ENCODE measurements around the gene TAB2. TPM values are rescaled to one million over a fixed set of nuclear protein-coding genes. Genes with fewer than 3 reads are reported as not detected.

The TAB2 gene
- total and polyA plus RNA-seq, 2 of the 8 experiments (the other 6 are each of a cell fraction or from before 2014, with no cell fraction given) = 40.4 to 63.0 TPM

DNA sequence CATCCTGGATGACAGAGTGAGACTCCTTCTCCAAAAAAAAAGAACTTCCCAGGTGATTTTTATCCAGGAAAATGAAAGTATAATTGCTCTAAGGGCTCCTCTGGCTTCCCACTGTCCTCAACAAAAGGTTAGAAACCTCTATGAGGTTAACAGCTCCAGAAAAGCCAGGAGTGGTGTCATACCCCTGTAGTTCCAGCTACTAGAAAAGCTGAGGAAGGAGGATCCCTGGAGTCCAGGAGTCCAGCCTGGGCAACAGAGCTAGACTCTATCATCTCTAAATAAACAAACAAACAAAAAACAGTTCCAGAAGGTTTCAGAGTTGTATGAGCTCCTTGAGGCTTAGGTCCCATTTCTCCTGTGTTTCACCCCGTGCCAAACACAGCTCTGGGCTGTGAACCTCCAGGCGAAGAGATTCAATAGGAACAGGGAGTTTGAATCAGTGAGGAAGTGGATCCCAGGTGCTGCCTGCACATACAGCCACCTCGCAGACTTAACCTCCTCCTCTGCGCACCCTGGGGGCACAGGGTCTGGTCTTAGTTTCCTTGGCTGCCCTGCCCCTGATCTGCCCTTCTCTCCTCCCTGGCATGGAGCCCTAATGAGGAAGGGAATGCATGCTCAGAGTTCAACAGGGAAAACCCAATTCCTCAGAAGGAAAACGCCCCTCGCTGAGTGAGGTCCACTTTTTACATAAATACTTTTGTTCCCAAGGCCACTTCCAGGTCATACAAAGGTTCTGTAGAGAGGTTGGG lies 136.3 kb downstream of the TAB2 start:
- FAIRE-seq = no peak
- no peak overlapping the region for H2AFZ ChIP-seq (ENCODE audit: low read length)
- TF ChIP-seq POLR2AphosphoS5 (IDR thresholded peaks at IDR 0.05; ENCODE audit: low read depth, low read length) (no peak), RNF2 (IDR thresholded peaks at IDR 0.05; ENCODE audit: borderline replicate concordance, low read depth, low read length, missing control alignments, poor library complexity, severe bottlenecking) (no peak), FOSL1 (IDR thresholded peaks at IDR 0.05; ENCODE audit: insufficient read depth, low read depth, low read length) (no peak), SP4 (IDR thresholded peaks at IDR 0.05; ENCODE audit: low read length) (no peak), TAF7 (optimal IDR thresholded peaks at IDR 0.05; ENCODE audit: borderline replicate concordance, low read depth, low read length) (no peak), ATF3 (IDR thresholded peaks at IDR 0.05; ENCODE audit: insufficient read depth, low read depth, low read length) (no peak), CBX5 (IDR thresholded peaks at IDR 0.05; ENCODE audit: low read depth, low read length) (no peak), CHD2 (IDR thresholded peaks at IDR 0.05; ENCODE audit: low read length) (no peak), CEBPB (IDR thresholded peaks at IDR 0.05; ENCODE audit: low read depth, low read length) (no peak), NANOG (IDR thresholded peaks at IDR 0.05; ENCODE audit: insufficient read depth, low read depth, low read length, poor library complexity, severe bottlenecking) (no peak), HDAC2 (IDR thresholded peaks at IDR 0.05; ENCODE audit: borderline replicate concordance in 1 of 2, low read depth in 2 of 2, low read length in 2 of 2) (no peak)

More for the DNA sequence above, 136.3 kb downstream of the TAB2 start:
- no peak overlapping the region for H2AK5ac ChIP-seq (ENCODE audit: low read depth, low read length)
- H3K27me3 ChIP-seq (replicated peaks in 1 of 4; ENCODE audit: control insufficient read depth in 3 of 4, extremely low read depth in 1 of 4, insufficient read depth in 3 of 4, low read length in 3 of 4) = peaks cover 16 to 32% (median 30%) of the 10 kb centered on the region in 4 experiments
- peaks cover 11% of the 10 kb centered on the region; the same call in 1 of the 2 replicates for H3K23me2 ChIP-seq (ENCODE audit: low read depth, low read length)
- H3K79me1 ChIP-seq (ENCODE audit: low read depth, low read length) = no peaks in the 10 kb centered on the region
- CTCF ChIA-PET (ENCODE audit: partially characterized antibody) = interaction anchor here (0.6 to 1.7 kb wide), 4 partner anchors 18 to 55 kb away, joined by 3 to 7 read pairs (median 5); no protein-coding TSS in a partner anchor
- H2BK5ac ChIP-seq (ENCODE audit: low read depth, low read length) = no peak overlapping the region
- no peak overlapping the region for H3K14ac ChIP-seq (ENCODE audit: insufficient read length)
- H3K36me3 ChIP-seq (ENCODE audit: control insufficient read depth in 2 of 4, insufficient read depth in 4 of 4, low read length in 3 of 4) = no peaks in the 10 kb centered on the region
- POLR2A ChIA-PET (ENCODE audit: partially characterized antibody) = no interaction called here
- no peak overlapping the region for H3K56ac ChIP-seq (replicated peaks; ENCODE audit: insufficient read length, low read depth, low read length)
- H3K9me3 ChIP-seq (ENCODE audit: insufficient read depth in 2 of 2, low read depth in 1 of 2, low read length in 1 of 2) = no peaks in the 10 kb centered on the region
- no peak overlapping the region for H3K27ac ChIP-seq (ENCODE audit: low read depth, low read length)
- no peak overlapping the region for H3K4ac ChIP-seq (replicated peaks; ENCODE audit: insufficient read length, low read depth, low read length)
- WGBS, 2 experiments (ENCODE audit: extremely low coverage in 1 of 2, insufficient coverage in 1 of 2, insufficient read length in 1 of 2, insufficient replicate concordance in 2 of 2, low coverage in 1 of 2, low lambda C conversion rate in 2 of 2, missing lambda C conversion rate in 1 of 2) = 87% methylated on average over 6 of the region's 6 CpGs; no CpG with 5 or more reads in 1 of the 2 experiments
- H2BK12ac ChIP-seq (ENCODE audit: low read depth, low read length) = no peak overlapping the region
- no peaks in the 10 kb centered on the region for H3K79me2 ChIP-seq (ENCODE audit: control insufficient read depth in 1 of 2, insufficient read depth in 2 of 2, low read length in 2 of 2)
- no peak overlapping the region for H3K18ac ChIP-seq (ENCODE audit: extremely low read depth, low read length)
- H3K23ac ChIP-seq (ENCODE audit: insufficient read length) = no peak overlapping the region
- H3K4me1 ChIP-seq (replicated peaks in 1 of 4; ENCODE audit: control insufficient read depth in 3 of 4, insufficient read depth in 4 of 4, low read length in 3 of 4) = peaks cover 0 to 1% (median 0%) of the 10 kb centered on the region in 4 experiments; a peak in 2 of 7 replicates
- no peak for DNase-seq (ENCODE audit: low read depth in 1 of 2, low spot score in 2 of 2)
- H2BK120ac ChIP-seq (replicated peaks; ENCODE audit: low read depth, low read length) = no peak overlapping the region
- no peak overlapping the region for H4K5ac ChIP-seq (ENCODE audit: insufficient read length, low read depth, low read length)
- no peak overlapping the region for H3K4me2 ChIP-seq (ENCODE audit: insufficient read depth in 1 of 2, low read depth in 2 of 2, low read length in 2 of 2)
- no peak overlapping the region for H3K4me3 ChIP-seq (ENCODE audit: extremely low read depth in 1 of 4, insufficient read depth in 2 of 4, low read depth in 3 of 4, low read length in 4 of 4)
- H4K20me1 ChIP-seq (replicated peaks in 1 of 2; ENCODE audit: control insufficient read depth in 1 of 2, insufficient read depth in 2 of 2, low read length in 2 of 2) = no peaks in the 10 kb centered on the region
- no peak overlapping the region for H3K9ac ChIP-seq (replicated peaks in 1 of 4; ENCODE audit: extremely low read depth in 1 of 4, low read depth in 3 of 4, low read length in 3 of 4)
- no peak overlapping the region for H4K91ac ChIP-seq (replicated peaks; ENCODE audit: insufficient read length, low read length)
- no peak overlapping the region for H2BK20ac ChIP-seq (ENCODE audit: low read length)
- H4K8ac ChIP-seq (ENCODE audit: extremely low read depth, insufficient read depth, low read length) = no peak overlapping the region
- no peak overlapping the region for H2BK15ac ChIP-seq (ENCODE audit: low read length)
